Mammary epithelial cell (primary cell): Measurements from ENCODE around the gene IL18RAP.

Experiments used
- EZH2 ChIP-seq: IDR thresholded peaks from 2 replicates; pipeline ENCODE4 v1.6.1; 2012; ENCODE audit warnings: low read length, inconsistent platforms, borderline replicate concordance
- TF ChIP-seq, protein P1 (sequence below), 2 donors: IDR thresholded peaks in 1 of 2; conservative IDR thresholded peaks in 1 of 2; 2 replicates each; pipeline ENCODE4 v1.5.1; 2011 to 2012; ENCODE audit warnings: inconsistent platforms in 2 of 2, low read length in 2 of 2, mild to moderate bottlenecking in 2 of 2, control low read depth in 1 of 2, low read depth in 1 of 2; ENCODE audit not compliant: insufficient read depth in 1 of 2; ENCODE audit errors: extremely low read depth in 1 of 2

DNA sequence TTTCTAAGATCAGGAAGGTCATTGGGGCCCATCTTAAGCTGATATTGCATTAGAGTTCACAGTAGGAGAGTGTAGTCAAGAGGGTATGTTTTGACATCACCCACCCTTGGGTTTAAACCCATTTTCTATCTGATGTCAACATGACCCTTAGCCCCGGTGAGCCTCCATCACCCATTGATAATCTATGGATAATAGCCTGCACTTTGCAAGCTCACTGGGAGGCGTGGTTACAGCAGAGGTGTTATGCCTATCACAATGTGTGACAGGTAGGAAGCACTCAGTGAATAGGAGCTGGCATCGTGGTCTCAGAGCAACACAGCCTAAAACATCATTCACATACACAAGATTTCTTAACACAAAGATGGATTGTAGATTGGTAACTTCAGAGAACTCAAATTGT, 21.3 kb downstream of the IL18RAP start:
- TF ChIP-seq, protein P1, sequence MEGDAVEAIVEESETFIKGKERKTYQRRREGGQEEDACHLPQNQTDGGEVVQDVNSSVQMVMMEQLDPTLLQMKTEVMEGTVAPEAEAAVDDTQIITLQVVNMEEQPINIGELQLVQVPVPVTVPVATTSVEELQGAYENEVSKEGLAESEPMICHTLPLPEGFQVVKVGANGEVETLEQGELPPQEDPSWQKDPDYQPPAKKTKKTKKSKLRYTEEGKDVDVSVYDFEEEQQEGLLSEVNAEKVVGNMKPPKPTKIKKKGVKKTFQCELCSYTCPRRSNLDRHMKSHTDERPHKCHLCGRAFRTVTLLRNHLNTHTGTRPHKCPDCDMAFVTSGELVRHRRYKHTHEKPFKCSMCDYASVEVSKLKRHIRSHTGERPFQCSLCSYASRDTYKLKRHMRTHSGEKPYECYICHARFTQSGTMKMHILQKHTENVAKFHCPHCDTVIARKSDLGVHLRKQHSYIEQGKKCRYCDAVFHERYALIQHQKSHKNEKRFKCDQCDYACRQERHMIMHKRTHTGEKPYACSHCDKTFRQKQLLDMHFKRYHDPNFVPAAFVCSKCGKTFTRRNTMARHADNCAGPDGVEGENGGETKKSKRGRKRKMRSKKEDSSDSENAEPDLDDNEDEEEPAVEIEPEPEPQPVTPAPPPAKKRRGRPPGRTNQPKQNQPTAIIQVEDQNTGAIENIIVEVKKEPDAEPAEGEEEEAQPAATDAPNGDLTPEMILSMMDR (conservative IDR thresholded peaks at IDR 0.05 in 1 of 2, IDR thresholded peaks at IDR 0.05 in 1 of 2; ENCODE audit: extremely low read depth in 1 of 2, insufficient read depth in 1 of 2, low read depth in 1 of 2, low read length in 2 of 2), result no peak
- no peak for TF ChIP-seq EZH2
